Loucy (cell line): ENCODE results near the gene ATAD3A.
"Not testable (repeated sequence)": the region's sequence is repeated elsewhere in the genome, so short reads cannot be mapped to it uniquely, and the experiment has no call there.

Experiments used
- H2AFZ ChIP-seq: fragments of 200-600 bp; sonication (generic); 2 replicates; pipeline ENCODE4 v1.6.0; 2016; ENCODE audit warnings: antibody characterized with exemption, mild to moderate bottlenecking, low read length, moderate library complexity
- H3F3A ChIP-seq: fragments of 200-600 bp; 2 replicates; pipeline ENCODE4 v1.6.0; 2016; ENCODE audit warnings: antibody characterized with exemption, low read depth, mild to moderate bottlenecking
- H3K27me3 ChIP-seq: fragments of 200-600 bp; sonication (generic); 2 replicates; pipeline ENCODE4 v1.6.1; 2014; ENCODE audit warnings: low read length, mild to moderate bottlenecking; ENCODE audit not compliant: insufficient read depth, poor library complexity, severe bottlenecking
- H3K36me3 ChIP-seq: fragments of 200-600 bp; sonication (generic); 2 replicates; pipeline ENCODE4 v1.6.1; 2016; ENCODE audit warnings: low read length; ENCODE audit not compliant: insufficient read depth
- H3K4me1 ChIP-seq: fragments of 200-600 bp; sonication (generic); 2 replicates; pipeline ENCODE4 v1.5.1; 2014; ENCODE audit warnings: low read length, mild to moderate bottlenecking; ENCODE audit not compliant: insufficient read depth, poor library complexity, severe bottlenecking
- H3K4me2 ChIP-seq: fragments of 200-600 bp; sonication (generic); 2 replicates; pipeline ENCODE4 v1.6.0; 2014; ENCODE audit warnings: antibody characterized with exemption, low read length, low read depth, mild to moderate bottlenecking; ENCODE audit not compliant: poor library complexity, severe bottlenecking
- H3K4me3 ChIP-seq: fragments of 200-600 bp; sonication (generic); 2 replicates; pipeline ENCODE4 v1.5.1; 2014; ENCODE audit warnings: low read length, mild to moderate bottlenecking, mixed read lengths; ENCODE audit not compliant: poor library complexity, severe bottlenecking
- H3K79me2 ChIP-seq: fragments of 200-600 bp; sonication (generic); 2 replicates; pipeline ENCODE4 v1.6.1; 2014; ENCODE audit warnings: low read length; ENCODE audit not compliant: insufficient read depth
- H3K9ac ChIP-seq: fragments of 200-600 bp; sonication (generic); 2 replicates; pipeline ENCODE4 v1.6.0; 2014; ENCODE audit warnings: mild to moderate bottlenecking, low read depth, low read length, moderate library complexity; ENCODE audit not compliant: poor library complexity, severe bottlenecking
- H3K9me2 ChIP-seq: fragments of 200-600 bp; sonication (generic); replicated peaks from 2 replicates; pipeline ENCODE4 v1.6.1; 2016; ENCODE audit warnings: low read depth, low read length, mixed read lengths
- H3K9me3 ChIP-seq: fragments of 200-600 bp; sonication (generic); 2 replicates; pipeline ENCODE4 v1.6.1; 2014; ENCODE audit warnings: mild to moderate bottlenecking, antibody characterized with exemption, low read length, low read depth; ENCODE audit not compliant: insufficient read depth
- H4K20me1 ChIP-seq: fragments of 200-600 bp; sonication (generic); 2 replicates; pipeline ENCODE4 v1.6.0; 2014; ENCODE audit warnings: antibody characterized with exemption, low read length, mild to moderate bottlenecking; ENCODE audit not compliant: insufficient read depth, poor library complexity, severe bottlenecking
- CTCF ChIP-seq: fragments of 200-600 bp; sonication (generic); conservative IDR thresholded peaks from 2 replicates; pipeline ENCODE4 v1.5.1; 2014; ENCODE audit warnings: mild to moderate bottlenecking, antibody characterized with exemption, low read length
- EZH2phosphoT487 ChIP-seq: fragments of 200-600 bp; IDR thresholded peaks from 2 replicates; pipeline ENCODE4 v1.6.1; 2018; ENCODE audit warnings: antibody characterized with exemption, mild to moderate bottlenecking, moderate library complexity, borderline replicate concordance

ATAD3A gene

GRCh38 chr1:1531947-1532346, 20.0 kb downstream of the ATAD3A start:
- Histone ChIP-seq H3K36me3 (peaks cover 11% of the 10 kb centered on the region; the same call in 1 of the 2 replicates), H3K4me3 (no peak overlapping the region), H3K9me3 (no peaks in the 10 kb centered on the region), H3K9me2 (no peaks in the 10 kb centered on the region), H4K20me1 (no peaks in the 10 kb centered on the region), H3K27me3 (no peaks in the 10 kb centered on the region), H3K4me2 (no peak overlapping the region), H3K9ac (no peak overlapping the region), H3K79me2 (no peaks in the 10 kb centered on the region), H2AFZ (no peak overlapping the region), H3F3A (no peaks in the 10 kb centered on the region), H3K4me1 (no peaks in the 10 kb centered on the region)
- TF ChIP-seq CTCF = no peak
- no peak for TF ChIP-seq EZH2phosphoT487

- H3K9me3 ChIP-seq, H2AFZ ChIP-seq, H3K9ac ChIP-seq, H3F3A ChIP-seq, H3K9me2 ChIP-seq, H3K27me3 ChIP-seq, H3K4me3 ChIP-seq, H3K4me1 ChIP-seq, H3K79me2 ChIP-seq, H4K20me1 ChIP-seq, H3K4me2 ChIP-seq: not testable (repeated sequence)
- H3K36me3 ChIP-seq = peaks cover 11% of the 10 kb centered on the region; the same call in 1 of the 2 replicates
Measured at GRCh38 chr1:1533176-1533893, 21.4 kb downstream of the ATAD3A start.

- H3K4me2 ChIP-seq = not testable (repeated sequence)
Measured at GRCh38 chr1:1533894-1534291, 21.9 kb downstream of the ATAD3A start.

GRCh38 chr1:1534401-1535154, 22.6 kb downstream of the ATAD3A start:
- no peak overlapping the region for H3K4me2 ChIP-seq

More at GRCh38 chr1:1533894-1534291, 21.9 kb downstream of the ATAD3A start:
- not testable (repeated sequence) for H3K9me3 ChIP-seq, H3K27me3 ChIP-seq, H3K79me2 ChIP-seq, H4K20me1 ChIP-seq, H3K9ac ChIP-seq, H3K9me2 ChIP-seq, H3K36me3 ChIP-seq, H2AFZ ChIP-seq, H3F3A ChIP-seq, H3K4me3 ChIP-seq, H3K4me1 ChIP-seq

More at GRCh38 chr1:1534401-1535154, 22.6 kb downstream of the ATAD3A start:
- H3K79me2 ChIP-seq = no peaks in the 10 kb centered on the region
- H3K4me3 ChIP-seq = no peak overlapping the region
- H3K4me1 ChIP-seq = no peaks in the 10 kb centered on the region
- H3K27me3 ChIP-seq = no peaks in the 10 kb centered on the region
- TF ChIP-seq CTCF (no peak), EZH2phosphoT487 (no peak)
- no peak overlapping the region for H3K9ac ChIP-seq
- no peaks in the 10 kb centered on the region for H3K9me2 ChIP-seq
- H4K20me1 ChIP-seq = no peaks in the 10 kb centered on the region
- no peaks in the 10 kb centered on the region for H3K9me3 ChIP-seq
- H2AFZ ChIP-seq = no peak overlapping the region
- H3F3A ChIP-seq = no peaks in the 10 kb centered on the region
- H3K36me3 ChIP-seq = peaks cover 6% of the 10 kb centered on the region; the same call in 1 of the 2 replicates
